ENCODE data around the gene UPF3A. TPM values are rescaled to one million over a fixed set of nuclear protein-coding genes. Genes with fewer than 3 reads are reported as not detected.
"Not testable (repeated sequence)": the region's sequence is repeated elsewhere in the genome, so short reads cannot be mapped to it uniquely, and the experiment has no call there.

Gene UPF3A
- total RNA-seq, 2 experiments from 2014 or later, result 53.3 to 58.8 TPM

GRCh38 chr13:114352763-114353162, 71.4 kb downstream of the UPF3A start:
- H3K27ac Mint-ChIP-seq; H3K4me1 Mint-ChIP-seq (ENCODE audit: low read depth); H3K4me3 Mint-ChIP-seq; POLR2A ChIA-PET; H3K9me3 Mint-ChIP-seq (ENCODE audit: insufficient read depth); H3K36me3 Mint-ChIP-seq (ENCODE audit: low read depth); ATAC-seq: not testable (repeated sequence)
- H3K27me3 Mint-ChIP-seq (ENCODE audit: low read depth), result peaks cover 28% of the 10 kb centered on the region
- CTCF ChIA-PET, result interaction anchor here (1.4 kb wide), 1 partner anchor 27 kb away, joined by 3 read pairs; no protein-coding TSS in a partner anchor
- DNase-seq, result peak; percentile 35

- H3K36me3 Mint-ChIP-seq (ENCODE audit: low read depth); DNase-seq; ATAC-seq; H3K4me1 Mint-ChIP-seq (ENCODE audit: low read depth); POLR2A ChIA-PET; H3K27ac Mint-ChIP-seq; H3K4me3 Mint-ChIP-seq; H3K9me3 Mint-ChIP-seq (ENCODE audit: insufficient read depth): not testable (repeated sequence)
- CTCF ChIA-PET, result interaction anchor here (1.4 kb wide), 1 partner anchor 27 kb away, joined by 3 read pairs; no protein-coding TSS in a partner anchor
- peaks cover 25% of the 10 kb centered on the region for H3K27me3 Mint-ChIP-seq (ENCODE audit: low read depth)
Measured at GRCh38 chr13:114353382-114353781, 72.0 kb downstream of the UPF3A start.

Small RNA genes lying within 50 kb of the gene (microRNA-seq; reads per million reads assigned to microRNA genes)
- gene MIR4502 (not detected), gene MIR548AR (1.7 reads per million)

Other genes starting within 250 kb of the UPF3A start
- gene RASA3, start 149.0 kb upstream of the UPF3A start, total RNA-seq, result 10 to 100 TPM; 36.9 to 39.3 TPM
- not detected for gene CFAP97D2, start 102.3 kb upstream of the UPF3A start, total RNA-seq
- 10 to 100 TPM; 71.4 to 74.7 TPM for gene CDC16, start 46.7 kb upstream of the UPF3A start, total RNA-seq
- gene CHAMP1, start 32.9 kb downstream of the UPF3A start, total RNA-seq, result 10 to 100 TPM; 31.6 to 33.3 TPM

Measured in activated CD8-positive, alpha-beta T cell treated with anti-CD3 and anti-CD28 coated beads, Interleukin-2, amount 10 ng/mL, durations not matched to agents 7 days and 5 days (primary cell).